H1 (cell line): Measurements from ENCODE around the gene KIF27. TPM values are rescaled to one million over a fixed set of nuclear protein-coding genes. Genes with fewer than 3 reads are reported as not detected.

ENCODE experiments used
- BRCA1 ChIP-seq: IDR thresholded peaks from 2 replicates; pipeline ENCODE4 v1.6.1; 2012; ENCODE audit warnings: low read depth, low read length, improper control_type of control experiment
- TEAD4 ChIP-seq: IDR thresholded peaks from 2 replicates; pipeline ENCODE4 v1.6.1; 2012; ENCODE audit warnings: low read depth, low read length, inconsistent platforms, mixed read lengths
- polyA plus RNA-seq, 7 experiments: library from polyadenylated mRNA; depleted of rRNA in 3 of 7; stranded (reverse) in 5 of 7; unstranded in 2 of 7; fragments of >200 nt in 5 of 7; fragments of 200-250 nt in 2 of 7; gene quantifications; 1 replicate in 5 of 7; 2 replicates in 1 of 7; 4 replicates in 1 of 7; pipeline versions ENCODE4 v1.2.1 to v1.2.3, GENCODE V29; 2011 to 2013; ENCODE audit warnings: missing spikeins in 2 of 7, mixed read lengths in 2 of 7
- total RNA-seq: library from RNA; stranded (reverse); fragmentation: NEBNext Ultra II Directional; extraction: Animal tissue kit (Norgen Biotek cat#: 25700); gene quantifications from 2 replicates; pipeline ENCODE4 v1.2.1, GENCODE V29; 2021
- TF ChIP-seq, protein P1 (sequence below): IDR thresholded peaks from 2 replicates; pipeline ENCODE4 v1.6.1; 2011; ENCODE audit warnings: low read length, improper control_type of control experiment
- TF ChIP-seq, protein P2 (sequence below): fragments of 300-600 bp; sonication (generic); IDR thresholded peaks from 2 replicates; pipeline ENCODE4 v1.7.1; 2012; ENCODE audit warnings: low read length, moderate library complexity, mild to moderate bottlenecking, inconsistent platforms; ENCODE audit not compliant: insufficient replicate concordance

The KIF27 gene
- total and polyA plus RNA-seq, 2 of the 8 experiments (the other 6 are each of a cell fraction or from before 2014, with no cell fraction given): 0.47 to 7.0 TPM

DNA sequence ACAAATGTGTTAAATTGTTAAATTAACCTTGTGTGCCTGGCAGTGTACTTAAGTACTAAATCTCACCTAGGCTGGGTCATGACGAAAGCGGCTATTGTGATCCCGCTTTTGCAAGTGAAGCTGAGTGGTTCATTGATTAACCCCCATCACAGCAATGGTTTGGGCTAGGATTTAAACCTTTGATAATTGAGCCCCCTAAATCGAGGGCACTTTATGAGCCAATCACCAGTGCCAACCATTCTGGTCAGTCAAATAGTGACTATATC is 35.9 kb upstream of the KIF27 start (continued):
- TF ChIP-seq BRCA1: no peak
- TF ChIP-seq, protein P1, sequence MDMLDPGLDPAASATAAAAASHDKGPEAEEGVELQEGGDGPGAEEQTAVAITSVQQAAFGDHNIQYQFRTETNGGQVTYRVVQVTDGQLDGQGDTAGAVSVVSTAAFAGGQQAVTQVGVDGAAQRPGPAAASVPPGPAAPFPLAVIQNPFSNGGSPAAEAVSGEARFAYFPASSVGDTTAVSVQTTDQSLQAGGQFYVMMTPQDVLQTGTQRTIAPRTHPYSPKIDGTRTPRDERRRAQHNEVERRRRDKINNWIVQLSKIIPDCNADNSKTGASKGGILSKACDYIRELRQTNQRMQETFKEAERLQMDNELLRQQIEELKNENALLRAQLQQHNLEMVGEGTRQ: no peak
- TF ChIP-seq, protein P2, sequence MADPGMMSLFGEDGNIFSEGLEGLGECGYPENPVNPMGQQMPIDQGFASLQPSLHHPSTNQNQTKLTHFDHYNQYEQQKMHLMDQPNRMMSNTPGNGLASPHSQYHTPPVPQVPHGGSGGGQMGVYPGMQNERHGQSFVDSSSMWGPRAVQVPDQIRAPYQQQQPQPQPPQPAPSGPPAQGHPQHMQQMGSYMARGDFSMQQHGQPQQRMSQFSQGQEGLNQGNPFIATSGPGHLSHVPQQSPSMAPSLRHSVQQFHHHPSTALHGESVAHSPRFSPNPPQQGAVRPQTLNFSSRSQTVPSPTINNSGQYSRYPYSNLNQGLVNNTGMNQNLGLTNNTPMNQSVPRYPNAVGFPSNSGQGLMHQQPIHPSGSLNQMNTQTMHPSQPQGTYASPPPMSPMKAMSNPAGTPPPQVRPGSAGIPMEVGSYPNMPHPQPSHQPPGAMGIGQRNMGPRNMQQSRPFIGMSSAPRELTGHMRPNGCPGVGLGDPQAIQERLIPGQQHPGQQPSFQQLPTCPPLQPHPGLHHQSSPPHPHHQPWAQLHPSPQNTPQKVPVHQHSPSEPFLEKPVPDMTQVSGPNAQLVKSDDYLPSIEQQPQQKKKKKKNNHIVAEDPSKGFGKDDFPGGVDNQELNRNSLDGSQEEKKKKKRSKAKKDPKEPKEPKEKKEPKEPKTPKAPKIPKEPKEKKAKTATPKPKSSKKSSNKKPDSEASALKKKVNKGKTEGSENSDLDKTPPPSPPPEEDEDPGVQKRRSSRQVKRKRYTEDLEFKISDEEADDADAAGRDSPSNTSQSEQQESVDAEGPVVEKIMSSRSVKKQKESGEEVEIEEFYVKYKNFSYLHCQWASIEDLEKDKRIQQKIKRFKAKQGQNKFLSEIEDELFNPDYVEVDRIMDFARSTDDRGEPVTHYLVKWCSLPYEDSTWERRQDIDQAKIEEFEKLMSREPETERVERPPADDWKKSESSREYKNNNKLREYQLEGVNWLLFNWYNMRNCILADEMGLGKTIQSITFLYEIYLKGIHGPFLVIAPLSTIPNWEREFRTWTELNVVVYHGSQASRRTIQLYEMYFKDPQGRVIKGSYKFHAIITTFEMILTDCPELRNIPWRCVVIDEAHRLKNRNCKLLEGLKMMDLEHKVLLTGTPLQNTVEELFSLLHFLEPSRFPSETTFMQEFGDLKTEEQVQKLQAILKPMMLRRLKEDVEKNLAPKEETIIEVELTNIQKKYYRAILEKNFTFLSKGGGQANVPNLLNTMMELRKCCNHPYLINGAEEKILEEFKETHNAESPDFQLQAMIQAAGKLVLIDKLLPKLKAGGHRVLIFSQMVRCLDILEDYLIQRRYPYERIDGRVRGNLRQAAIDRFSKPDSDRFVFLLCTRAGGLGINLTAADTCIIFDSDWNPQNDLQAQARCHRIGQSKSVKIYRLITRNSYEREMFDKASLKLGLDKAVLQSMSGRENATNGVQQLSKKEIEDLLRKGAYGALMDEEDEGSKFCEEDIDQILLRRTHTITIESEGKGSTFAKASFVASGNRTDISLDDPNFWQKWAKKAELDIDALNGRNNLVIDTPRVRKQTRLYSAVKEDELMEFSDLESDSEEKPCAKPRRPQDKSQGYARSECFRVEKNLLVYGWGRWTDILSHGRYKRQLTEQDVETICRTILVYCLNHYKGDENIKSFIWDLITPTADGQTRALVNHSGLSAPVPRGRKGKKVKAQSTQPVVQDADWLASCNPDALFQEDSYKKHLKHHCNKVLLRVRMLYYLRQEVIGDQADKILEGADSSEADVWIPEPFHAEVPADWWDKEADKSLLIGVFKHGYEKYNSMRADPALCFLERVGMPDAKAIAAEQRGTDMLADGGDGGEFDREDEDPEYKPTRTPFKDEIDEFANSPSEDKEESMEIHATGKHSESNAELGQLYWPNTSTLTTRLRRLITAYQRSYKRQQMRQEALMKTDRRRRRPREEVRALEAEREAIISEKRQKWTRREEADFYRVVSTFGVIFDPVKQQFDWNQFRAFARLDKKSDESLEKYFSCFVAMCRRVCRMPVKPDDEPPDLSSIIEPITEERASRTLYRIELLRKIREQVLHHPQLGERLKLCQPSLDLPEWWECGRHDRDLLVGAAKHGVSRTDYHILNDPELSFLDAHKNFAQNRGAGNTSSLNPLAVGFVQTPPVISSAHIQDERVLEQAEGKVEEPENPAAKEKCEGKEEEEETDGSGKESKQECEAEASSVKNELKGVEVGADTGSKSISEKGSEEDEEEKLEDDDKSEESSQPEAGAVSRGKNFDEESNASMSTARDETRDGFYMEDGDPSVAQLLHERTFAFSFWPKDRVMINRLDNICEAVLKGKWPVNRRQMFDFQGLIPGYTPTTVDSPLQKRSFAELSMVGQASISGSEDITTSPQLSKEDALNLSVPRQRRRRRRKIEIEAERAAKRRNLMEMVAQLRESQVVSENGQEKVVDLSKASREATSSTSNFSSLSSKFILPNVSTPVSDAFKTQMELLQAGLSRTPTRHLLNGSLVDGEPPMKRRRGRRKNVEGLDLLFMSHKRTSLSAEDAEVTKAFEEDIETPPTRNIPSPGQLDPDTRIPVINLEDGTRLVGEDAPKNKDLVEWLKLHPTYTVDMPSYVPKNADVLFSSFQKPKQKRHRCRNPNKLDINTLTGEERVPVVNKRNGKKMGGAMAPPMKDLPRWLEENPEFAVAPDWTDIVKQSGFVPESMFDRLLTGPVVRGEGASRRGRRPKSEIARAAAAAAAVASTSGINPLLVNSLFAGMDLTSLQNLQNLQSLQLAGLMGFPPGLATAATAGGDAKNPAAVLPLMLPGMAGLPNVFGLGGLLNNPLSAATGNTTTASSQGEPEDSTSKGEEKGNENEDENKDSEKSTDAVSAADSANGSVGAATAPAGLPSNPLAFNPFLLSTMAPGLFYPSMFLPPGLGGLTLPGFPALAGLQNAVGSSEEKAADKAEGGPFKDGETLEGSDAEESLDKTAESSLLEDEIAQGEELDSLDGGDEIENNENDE: no peak
- TF ChIP-seq TEAD4: no peak
